Caco-2 (cell line): ENCODE data around the gene ARHGEF33. TPM values are rescaled to one million over a fixed set of nuclear protein-coding genes. Genes with fewer than 3 reads are reported as not detected.

Source experiments
- BruUV-seq: library from RNA; stranded (reverse); fragments of 400-500 nt; replicated peaks from 2 replicates; lab custom pipeline; 2021; lab: Mats Ljungman, UMichigan
- CTCF ChIA-PET: fragments of 300-600 bp; sonication (Branson Sonifier 250); formaldehyde crosslinking; loops from one replicate; lab custom pipeline; 2022; ENCODE audit warnings: antibody characterized with exemption; lab: Charles Lee
- POLR2A ChIA-PET: fragments of 300-600 bp; sonication (Branson Sonifier 250); formaldehyde crosslinking; loops from one replicate; lab custom pipeline; 2022; ENCODE audit warnings: antibody characterized with exemption; lab: Charles Lee
- DNase-seq, 2 experiments: peaks; one replicate each; pipeline versions ENCODE4 v3.0.0 to v3.0.0-alpha.2; 2020 to 2022
- H3K27me3 ChIP-seq: replicated peaks from 2 replicates; pipeline ENCODE4 v1.6.0; 2011; ENCODE audit warnings: low read length; ENCODE audit not compliant: control insufficient read depth, insufficient read depth
- H3K36me3 ChIP-seq: 2 replicates; pipeline ENCODE4 v1.5.1; 2011; ENCODE audit warnings: low read length; ENCODE audit not compliant: control insufficient read depth, insufficient read depth
- H3K4me1 ChIP-seq: fragments of 250-450 bp; sonication (Bioruptor Pico); 2 replicates; pipeline ENCODE4 v1.5.1; 2020; ENCODE audit warnings: mild to moderate bottlenecking
- H3K4me3 ChIP-seq: 2 replicates; pipeline ENCODE4 v1.5.1; 2011; ENCODE audit warnings: low read depth, mild to moderate bottlenecking, control low read depth, low read length
- H3K9me3 ChIP-seq: fragments of 250-450 bp; sonication (Bioruptor Pico); 2 replicates; pipeline ENCODE4 v1.5.1; 2020; ENCODE audit warnings: mild to moderate bottlenecking, moderate library complexity
- H3K27ac Mint-ChIP-seq: one replicate; pipeline ENCODE4 v1.8.0; 2022; ENCODE audit warnings: mixed read lengths; ENCODE audit not compliant: unreplicated experiment
- H3K27me3 Mint-ChIP-seq: one replicate; pipeline ENCODE4 v1.8.0; 2022; ENCODE audit warnings: mixed read lengths; ENCODE audit not compliant: insufficient read depth, unreplicated experiment
- H3K36me3 Mint-ChIP-seq: one replicate; pipeline ENCODE4 v1.8.0; 2022; ENCODE audit warnings: mild to moderate bottlenecking, mixed read lengths; ENCODE audit not compliant: insufficient read depth, unreplicated experiment
- H3K4me1 Mint-ChIP-seq: one replicate; pipeline ENCODE4 v1.8.0; 2022; ENCODE audit warnings: low read depth, mixed read lengths; ENCODE audit not compliant: unreplicated experiment
- H3K4me3 Mint-ChIP-seq: one replicate; pipeline ENCODE4 v1.8.0; 2022; ENCODE audit warnings: mild to moderate bottlenecking, moderate library complexity, mixed read lengths; ENCODE audit not compliant: unreplicated experiment
- H3K9me3 Mint-ChIP-seq: one replicate; pipeline ENCODE4 v1.8.0; 2022; ENCODE audit warnings: mixed read lengths; ENCODE audit not compliant: unreplicated experiment
- CTCF ChIP-seq, 2 experiments: fragments of 200-600 bp in 1 of 2; IDR thresholded peaks; 1 replicate in 1 of 2; 2 replicates in 1 of 2; pipeline versions ENCODE4 v1.5.1 to v1.8.0; 2011 to 2022; ENCODE audit warnings: antibody characterized with exemption in 1 of 2, control low read depth in 1 of 2, inconsistent platforms in 1 of 2, low read depth in 1 of 2, low read length in 1 of 2, mild to moderate bottlenecking in 1 of 2, moderate library complexity in 1 of 2; ENCODE audit not compliant: insufficient read depth in 1 of 2, severe bottlenecking in 1 of 2, unreplicated experiment in 1 of 2
- intact Hi-C: fragments of 100-400 bp; cut with micrococcal nuclease; formaldehyde crosslinking; loops from one replicate; pipeline ENCODE4 v1.10.0; 2022; ENCODE audit not compliant: unreplicated experiment
- total RNA-seq: library from RNA; stranded (reverse); gene quantifications from 2 replicates; pipeline ENCODE4 v1.2.3, GENCODE V29; 2022

Gene ARHGEF33
- total RNA-seq, 1 experiment from 2014 or later: not detected

- DNase-seq: no peak
- H3K36me3 ChIP-seq: no peaks in the 10 kb centered on the region; the same call in none of the 2 replicates
- no TSS peak for BruUV-seq
- no peak for TF ChIP-seq CTCF (IDR thresholded peaks at IDR 0.05; ENCODE audit: insufficient read depth in 1 of 2, low read depth in 1 of 2, low read length in 1 of 2, severe bottlenecking in 1 of 2, unreplicated experiment in 1 of 2)
- no peaks in the 10 kb centered on the region for H3K27me3 ChIP-seq
- H3K4me3 Mint-ChIP-seq: no peak overlapping the region
- POLR2A ChIA-PET: interaction anchor here (0.6 kb wide), 1 partner anchor 114 kb away, joined by 5 read pairs; no protein-coding TSS in a partner anchor
- peaks cover 49% of the 10 kb centered on the region for H3K36me3 Mint-ChIP-seq
- no peaks in the 10 kb centered on the region for H3K27me3 Mint-ChIP-seq
- H3K4me1 ChIP-seq: no peaks in the 10 kb centered on the region
- H3K9me3 ChIP-seq: no peaks in the 10 kb centered on the region
- H3K4me3 ChIP-seq: no peak overlapping the region
- CTCF ChIA-PET: no interaction called here
- intact Hi-C loops: no loop called here
- H3K27ac Mint-ChIP-seq: no peak overlapping the region
- H3K9me3 Mint-ChIP-seq: no peaks in the 10 kb centered on the region
- H3K4me1 Mint-ChIP-seq: no peaks in the 10 kb centered on the region
Measured at GRCh38 chr2:39008665-39009064, 119.0 kb downstream of the ARHGEF33 start.

- POLR2A ChIA-PET: no interaction called here
- Mint-ChIP-seq H3K27ac (no peak overlapping the region), H3K4me1 (no peaks in the 10 kb centered on the region)
Measured at GRCh38 chr2:39013871-39014270, 124.2 kb downstream of the ARHGEF33 start.

GRCh38 chr2:39015424-39015823, 125.7 kb downstream of the ARHGEF33 start:
- Histone ChIP-seq H3K4me1 (no peaks in the 10 kb centered on the region), H3K36me3 (no peaks in the 10 kb centered on the region; the same call in 1 of the 2 replicates), H3K9me3 (no peaks in the 10 kb centered on the region), H3K4me3 (no peak overlapping the region), H3K27me3 (no peaks in the 10 kb centered on the region)
- POLR2A ChIA-PET: no interaction called here
- H3K27ac Mint-ChIP-seq: no peak overlapping the region
- peaks cover 4% of the 10 kb centered on the region for H3K36me3 Mint-ChIP-seq
- no peaks in the 10 kb centered on the region for H3K27me3 Mint-ChIP-seq
- H3K9me3 Mint-ChIP-seq: no peaks in the 10 kb centered on the region
- H3K4me1 Mint-ChIP-seq: no peaks in the 10 kb centered on the region
- BruUV-seq: no TSS peak
- CTCF ChIA-PET: no interaction called here
- no peak overlapping the region for H3K4me3 Mint-ChIP-seq
- no peak for TF ChIP-seq CTCF (IDR thresholded peaks at IDR 0.05; ENCODE audit: insufficient read depth in 1 of 2, low read depth in 1 of 2, low read length in 1 of 2, severe bottlenecking in 1 of 2, unreplicated experiment in 1 of 2)
- DNase-seq: no peak
- intact Hi-C loops: no loop called here

More at GRCh38 chr2:39013871-39014270, 124.2 kb downstream of the ARHGEF33 start:
- H3K36me3 Mint-ChIP-seq: peaks cover 17% of the 10 kb centered on the region
- no TSS peak for BruUV-seq
- no peaks in the 10 kb centered on the region; the same call in 1 of the 2 replicates for H3K36me3 ChIP-seq
- no peaks in the 10 kb centered on the region for H3K4me1 ChIP-seq
- H3K4me3 Mint-ChIP-seq: no peak overlapping the region
- TF ChIP-seq CTCF (IDR thresholded peaks at IDR 0.05; ENCODE audit: insufficient read depth in 1 of 2, low read depth in 1 of 2, low read length in 1 of 2, severe bottlenecking in 1 of 2, unreplicated experiment in 1 of 2): no peak
- H3K9me3 Mint-ChIP-seq: no peaks in the 10 kb centered on the region
- H3K4me3 ChIP-seq: no peak overlapping the region
- intact Hi-C loops: no loop called here
- CTCF ChIA-PET: no interaction called here
- no peaks in the 10 kb centered on the region for H3K27me3 ChIP-seq
- DNase-seq: no peak
- H3K27me3 Mint-ChIP-seq: no peaks in the 10 kb centered on the region
- H3K9me3 ChIP-seq: no peaks in the 10 kb centered on the region
